Suprapubic skin (tissue), 3 donors: ENCODE measurements around the gene KCNJ9.

ENCODE experiments used
- POLR2A ChIP-seq, 2 donors: fragments of 450-650 bp; IDR thresholded peaks; one replicate each; pipeline ENCODE4 v1.6.1; 2017; ENCODE audit warnings: antibody characterized with exemption in 2 of 2, mild to moderate bottlenecking in 2 of 2, moderate library complexity in 2 of 2
- TF ChIP-seq, protein P1 (sequence below), 2 donors: fragments of 200-600 bp in 1 of 2; fragments of 450-650 bp in 1 of 2; sonication (generic) in 1 of 2; IDR thresholded peaks; one replicate each; pipeline ENCODE4 v1.5.1; 2016 to 2019; ENCODE audit warnings: antibody characterized with exemption in 2 of 2, mild to moderate bottlenecking in 1 of 2, moderate library complexity in 1 of 2

DNA sequence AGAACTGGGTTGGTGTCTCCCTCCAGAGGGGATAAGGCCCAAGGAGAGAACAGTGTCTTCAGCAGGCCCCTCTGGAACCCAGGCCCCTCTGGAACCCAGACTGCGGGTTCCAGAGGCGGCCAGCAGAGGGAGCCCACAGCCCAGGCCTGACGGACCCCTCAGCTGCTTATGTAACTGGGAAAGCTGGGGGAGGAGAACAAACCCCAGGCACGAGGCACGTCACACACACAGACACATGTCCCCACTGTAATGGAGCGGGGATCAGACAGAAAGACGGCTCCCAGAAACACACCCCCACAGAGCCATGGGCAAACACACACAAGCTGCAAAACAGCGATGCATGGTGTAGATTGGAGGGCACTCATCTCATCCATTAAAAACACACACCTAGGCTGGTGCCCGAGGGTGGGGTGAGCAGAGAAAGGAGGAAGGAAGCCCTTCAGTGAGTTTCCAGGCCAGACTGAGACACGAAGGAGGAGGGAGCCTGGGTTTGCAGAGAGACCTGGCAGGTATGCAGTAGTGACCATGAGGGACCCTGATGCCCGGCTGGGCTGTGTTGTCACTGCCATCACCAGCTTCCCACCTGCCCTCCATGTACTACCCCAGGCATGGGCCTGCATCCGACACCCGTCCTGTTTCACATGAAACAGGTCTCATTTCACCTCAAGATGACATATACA, 19.8 kb downstream of the KCNJ9 start:
- TF ChIP-seq, protein P1, sequence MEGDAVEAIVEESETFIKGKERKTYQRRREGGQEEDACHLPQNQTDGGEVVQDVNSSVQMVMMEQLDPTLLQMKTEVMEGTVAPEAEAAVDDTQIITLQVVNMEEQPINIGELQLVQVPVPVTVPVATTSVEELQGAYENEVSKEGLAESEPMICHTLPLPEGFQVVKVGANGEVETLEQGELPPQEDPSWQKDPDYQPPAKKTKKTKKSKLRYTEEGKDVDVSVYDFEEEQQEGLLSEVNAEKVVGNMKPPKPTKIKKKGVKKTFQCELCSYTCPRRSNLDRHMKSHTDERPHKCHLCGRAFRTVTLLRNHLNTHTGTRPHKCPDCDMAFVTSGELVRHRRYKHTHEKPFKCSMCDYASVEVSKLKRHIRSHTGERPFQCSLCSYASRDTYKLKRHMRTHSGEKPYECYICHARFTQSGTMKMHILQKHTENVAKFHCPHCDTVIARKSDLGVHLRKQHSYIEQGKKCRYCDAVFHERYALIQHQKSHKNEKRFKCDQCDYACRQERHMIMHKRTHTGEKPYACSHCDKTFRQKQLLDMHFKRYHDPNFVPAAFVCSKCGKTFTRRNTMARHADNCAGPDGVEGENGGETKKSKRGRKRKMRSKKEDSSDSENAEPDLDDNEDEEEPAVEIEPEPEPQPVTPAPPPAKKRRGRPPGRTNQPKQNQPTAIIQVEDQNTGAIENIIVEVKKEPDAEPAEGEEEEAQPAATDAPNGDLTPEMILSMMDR (IDR thresholded peaks at IDR 0.05), result peak; percentile 94 to 95
- no peak for TF ChIP-seq POLR2A (IDR thresholded peaks at IDR 0.05)
